ENCODE measurements around the gene LIF. TPM values are rescaled to one million over a fixed set of nuclear protein-coding genes. Genes with fewer than 3 reads are reported as not detected.
A peak's percentile ranks its signal among the peaks of the same experiment; 100 is the strongest.
"Not testable (repeated sequence)": the region's sequence is repeated elsewhere in the genome, so short reads cannot be mapped to it uniquely, and the experiment has no call there.

The LIF gene
- total RNA-seq, 1 donor from 2014 or later: 919 TPM

DNA sequence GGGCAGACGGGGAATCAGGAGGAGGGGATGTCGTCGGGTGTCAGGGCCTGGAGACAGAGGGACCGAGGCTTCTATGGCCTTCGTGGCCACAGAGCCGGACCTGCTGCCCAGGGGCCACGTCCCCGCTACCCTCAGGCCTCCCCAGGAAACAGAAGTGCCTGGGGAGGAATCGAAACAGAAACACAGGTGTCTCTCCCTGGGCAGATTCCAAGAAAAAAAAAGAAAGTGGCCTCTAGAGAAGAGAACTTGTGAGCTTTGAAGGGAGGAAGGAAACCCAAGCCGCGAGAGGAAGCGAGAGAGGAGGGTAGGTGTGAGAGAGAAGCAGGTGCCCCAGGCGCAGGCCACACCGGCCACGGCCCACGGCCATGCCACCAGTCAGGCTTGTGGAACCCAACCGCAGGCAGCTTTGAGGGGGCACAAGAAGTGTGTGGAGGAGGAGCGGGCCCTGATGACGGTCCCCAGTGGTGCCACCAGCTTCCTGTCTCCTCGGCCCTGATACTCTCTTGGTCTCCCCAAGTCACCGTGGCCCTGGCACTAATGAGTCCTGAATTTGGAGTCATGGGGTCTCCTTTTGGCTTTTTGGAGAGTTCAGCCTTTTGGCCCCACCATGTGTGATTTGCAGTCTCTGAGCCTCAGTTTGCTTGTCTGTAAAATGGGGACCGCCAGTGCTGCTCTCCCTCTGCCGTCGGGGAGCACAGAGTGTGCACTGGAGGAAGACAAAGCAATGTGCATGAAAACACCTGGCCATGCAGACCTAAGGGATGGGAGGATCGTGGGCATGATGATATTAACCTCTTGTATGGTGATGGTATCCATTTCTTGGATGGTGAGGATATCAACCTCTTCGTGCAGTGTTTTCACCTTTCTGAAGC lies 25.2 kb downstream of the LIF start:
- Mint-ChIP-seq H3K4me1 (ENCODE audit: low read depth) (peaks cover 60% of the 10 kb centered on the region), H3K9me3 (no peaks in the 10 kb centered on the region), H3K27ac (peak overlapping the region; percentile 80), H3K36me3 (ENCODE audit: low read depth) (no peaks in the 10 kb centered on the region), H3K4me3 (ENCODE audit: low read depth) (peak overlapping the region; percentile 18), H3K27me3 (ENCODE audit: low read depth) (no peaks in the 10 kb centered on the region)
- DNase-seq (ENCODE audit: low spot score): peak; percentile 56
- intact Hi-C loops (cut with micrococcal nuclease): loop anchor here (2.0 kb wide), 1 partner anchor 25 kb away; the partner anchor contains the start of gene LIF

DNA sequence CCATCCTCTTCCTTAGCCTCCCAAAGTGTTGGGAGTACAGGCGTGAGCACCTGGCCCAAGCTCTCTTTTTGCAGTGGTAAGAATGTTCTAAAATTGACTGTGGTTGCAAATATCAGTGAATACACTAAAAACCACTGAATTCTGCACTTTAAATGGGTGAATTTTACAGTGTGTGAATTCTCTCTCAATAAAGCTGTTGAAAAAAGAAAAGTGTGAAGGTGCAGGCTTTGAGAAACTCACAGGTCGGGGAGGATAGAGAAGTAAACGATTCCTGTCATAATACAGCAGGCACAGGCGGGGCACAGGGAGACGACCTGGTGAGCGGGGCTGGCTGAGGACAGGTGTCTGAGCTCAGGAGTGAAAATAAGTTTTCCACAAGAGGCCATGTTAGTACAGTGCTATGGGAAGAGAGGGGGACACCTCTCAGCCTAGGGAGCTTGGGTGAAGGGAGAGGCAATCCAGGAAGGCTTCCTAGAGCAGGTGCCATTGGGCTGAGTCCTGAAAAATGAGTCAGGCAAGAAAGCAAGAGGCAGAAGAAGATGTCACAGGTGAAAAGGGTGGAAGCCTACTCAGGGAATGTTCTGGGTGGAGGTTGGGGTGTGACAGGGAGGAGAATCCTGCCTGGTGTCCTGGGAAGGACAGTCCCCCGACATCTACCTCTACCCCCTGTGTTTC lies 26.1 kb downstream of the LIF start:
- H3K4me1 Mint-ChIP-seq (ENCODE audit: low read depth): peaks cover 58% of the 10 kb centered on the region
- intact Hi-C loops (cut with micrococcal nuclease): loop anchor here (2.0 kb wide), 1 partner anchor 26 kb away; the partner anchor contains the start of gene LIF
- peak overlapping the region; percentile 6 for H3K4me3 Mint-ChIP-seq (ENCODE audit: low read depth)
- H3K36me3 Mint-ChIP-seq (ENCODE audit: low read depth): no peaks in the 10 kb centered on the region
- no peaks in the 10 kb centered on the region for H3K9me3 Mint-ChIP-seq
- no peak for DNase-seq (ENCODE audit: low spot score)
- peak overlapping the region; percentile 80 for H3K27ac Mint-ChIP-seq
- no peaks in the 10 kb centered on the region for H3K27me3 Mint-ChIP-seq (ENCODE audit: low read depth)

DNA sequence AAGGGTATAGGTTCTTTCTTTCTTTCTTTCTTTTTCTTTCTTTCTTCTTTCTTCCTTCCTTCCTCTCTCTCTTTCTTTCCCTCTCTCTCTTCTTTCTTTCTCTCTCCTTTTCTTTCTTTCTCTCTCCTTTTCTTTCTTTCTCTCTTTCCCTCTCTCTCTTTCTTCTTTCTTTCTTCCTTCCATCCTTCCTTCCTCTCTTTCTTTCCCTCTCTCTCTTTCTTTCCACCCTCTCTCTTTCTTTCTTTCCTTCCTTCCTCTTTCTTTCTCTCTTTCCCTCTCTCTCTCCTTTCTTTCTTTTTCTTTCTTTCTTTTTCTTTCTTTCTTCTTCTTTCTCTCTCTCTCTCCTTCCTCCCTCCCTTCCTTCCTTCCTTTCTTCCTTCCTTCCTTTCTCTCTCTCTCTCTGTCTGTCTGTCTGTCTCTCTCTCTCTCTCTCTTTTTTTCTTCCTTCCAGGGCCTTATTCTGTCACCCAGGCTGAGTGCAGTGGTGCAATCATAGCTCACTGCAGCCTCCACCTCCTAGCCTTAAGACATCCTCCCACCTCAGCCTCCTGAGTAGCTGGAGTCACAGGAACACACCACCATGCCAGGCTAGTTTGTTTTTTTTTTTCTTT lies 26.8 kb downstream of the LIF start:
- no peaks in the 10 kb centered on the region for H3K36me3 Mint-ChIP-seq (ENCODE audit: low read depth)
- intact Hi-C loops (cut with micrococcal nuclease): loop anchor here (2.0 kb wide), 1 partner anchor 27 kb away; the partner anchor contains the start of gene LIF
- peak overlapping the region; percentile 80 for H3K27ac Mint-ChIP-seq
- DNase-seq (ENCODE audit: low spot score): no peak
- no peaks in the 10 kb centered on the region for H3K9me3 Mint-ChIP-seq
- H3K4me1 Mint-ChIP-seq (ENCODE audit: low read depth): peaks cover 61% of the 10 kb centered on the region
- H3K27me3 Mint-ChIP-seq (ENCODE audit: low read depth): no peaks in the 10 kb centered on the region
- no peak overlapping the region for H3K4me3 Mint-ChIP-seq (ENCODE audit: low read depth)

DNA sequence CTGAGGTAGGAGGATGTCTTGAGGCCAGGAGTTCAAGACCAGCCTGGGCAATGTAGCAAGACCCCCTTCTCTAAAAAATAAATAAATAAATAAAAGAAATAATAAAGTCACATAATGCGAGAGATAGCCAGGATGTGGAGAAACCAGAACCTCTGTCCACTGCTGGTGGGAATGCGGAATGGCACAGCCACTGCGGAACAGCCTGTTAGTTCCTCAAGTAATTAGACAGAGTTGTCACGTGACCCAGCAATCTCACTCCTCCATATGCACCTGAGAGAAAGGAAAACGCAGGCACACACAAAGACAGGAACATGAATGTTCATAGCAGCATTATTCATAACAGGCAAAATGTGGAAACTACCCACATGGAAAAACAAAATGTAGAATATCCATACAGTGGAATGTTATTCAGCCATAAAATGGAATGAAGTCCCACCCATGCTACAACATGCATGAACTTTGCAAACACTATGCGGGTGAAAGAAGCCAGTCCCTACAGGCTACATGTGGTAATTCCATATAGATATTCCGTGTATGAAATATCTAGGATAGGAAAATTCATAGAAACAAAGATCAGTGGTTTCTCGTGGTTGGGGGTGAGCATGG lies 27.4 kb downstream of the LIF start:
- H3K4me3 Mint-ChIP-seq (ENCODE audit: low read depth): no peak overlapping the region
- no peak for DNase-seq (ENCODE audit: low spot score)
- no peaks in the 10 kb centered on the region for H3K27me3 Mint-ChIP-seq (ENCODE audit: low read depth)
- H3K9me3 Mint-ChIP-seq: no peaks in the 10 kb centered on the region
- H3K27ac Mint-ChIP-seq: no peak overlapping the region
- H3K4me1 Mint-ChIP-seq (ENCODE audit: low read depth): peaks cover 66% of the 10 kb centered on the region
- no peaks in the 10 kb centered on the region for H3K36me3 Mint-ChIP-seq (ENCODE audit: low read depth)
- intact Hi-C loops (cut with micrococcal nuclease): no loop called here

GRCh38 chr22:30217698-30218560 lies 28.6 kb downstream of the LIF start:
- no peaks in the 10 kb centered on the region for H3K36me3 Mint-ChIP-seq (ENCODE audit: low read depth)
- no peak for DNase-seq (ENCODE audit: low spot score)
- intact Hi-C loops (cut with micrococcal nuclease): no loop called here
- H3K4me3 Mint-ChIP-seq (ENCODE audit: low read depth): no peak overlapping the region
- H3K27me3 Mint-ChIP-seq (ENCODE audit: low read depth): no peaks in the 10 kb centered on the region
- peaks cover 68% of the 10 kb centered on the region for H3K4me1 Mint-ChIP-seq (ENCODE audit: low read depth)
- no peak overlapping the region for H3K27ac Mint-ChIP-seq
- no peaks in the 10 kb centered on the region for H3K9me3 Mint-ChIP-seq

DNA sequence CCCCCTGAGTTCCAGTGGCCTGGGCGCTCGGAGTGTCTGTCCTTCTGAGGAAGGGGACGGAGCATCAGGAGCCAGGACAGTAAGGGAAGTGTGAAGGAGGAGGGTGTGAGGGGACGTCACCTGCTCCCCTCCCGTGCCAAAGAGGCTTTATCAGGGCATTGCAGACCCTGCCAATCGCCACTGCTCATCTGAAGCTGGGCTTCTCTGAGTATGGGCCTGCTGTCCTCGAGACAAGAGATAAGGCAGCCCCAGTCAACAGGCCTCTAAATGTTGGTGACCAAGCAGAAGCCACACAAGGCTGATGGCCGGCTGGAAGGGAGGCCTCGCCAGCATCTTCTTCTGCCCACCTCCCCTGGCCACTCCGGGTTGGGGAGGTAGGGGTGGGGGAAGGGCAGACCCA lies 29.8 kb downstream of the LIF start:
- intact Hi-C loops (cut with micrococcal nuclease): no loop called here
- H3K9me3 Mint-ChIP-seq: no peaks in the 10 kb centered on the region
- H3K4me1 Mint-ChIP-seq (ENCODE audit: low read depth): peaks cover 64% of the 10 kb centered on the region
- no peaks in the 10 kb centered on the region for H3K36me3 Mint-ChIP-seq (ENCODE audit: low read depth)
- DNase-seq (ENCODE audit: low spot score): no peak
- H3K27ac Mint-ChIP-seq: no peak overlapping the region
- H3K4me3 Mint-ChIP-seq (ENCODE audit: low read depth): no peak overlapping the region
- H3K27me3 Mint-ChIP-seq (ENCODE audit: low read depth): no peaks in the 10 kb centered on the region

- H3K27me3 Mint-ChIP-seq (ENCODE audit: low read depth): not testable (repeated sequence)
Measured at GRCh38 chr22:30216272-30216671, 30.3 kb downstream of the LIF start.

DNA sequence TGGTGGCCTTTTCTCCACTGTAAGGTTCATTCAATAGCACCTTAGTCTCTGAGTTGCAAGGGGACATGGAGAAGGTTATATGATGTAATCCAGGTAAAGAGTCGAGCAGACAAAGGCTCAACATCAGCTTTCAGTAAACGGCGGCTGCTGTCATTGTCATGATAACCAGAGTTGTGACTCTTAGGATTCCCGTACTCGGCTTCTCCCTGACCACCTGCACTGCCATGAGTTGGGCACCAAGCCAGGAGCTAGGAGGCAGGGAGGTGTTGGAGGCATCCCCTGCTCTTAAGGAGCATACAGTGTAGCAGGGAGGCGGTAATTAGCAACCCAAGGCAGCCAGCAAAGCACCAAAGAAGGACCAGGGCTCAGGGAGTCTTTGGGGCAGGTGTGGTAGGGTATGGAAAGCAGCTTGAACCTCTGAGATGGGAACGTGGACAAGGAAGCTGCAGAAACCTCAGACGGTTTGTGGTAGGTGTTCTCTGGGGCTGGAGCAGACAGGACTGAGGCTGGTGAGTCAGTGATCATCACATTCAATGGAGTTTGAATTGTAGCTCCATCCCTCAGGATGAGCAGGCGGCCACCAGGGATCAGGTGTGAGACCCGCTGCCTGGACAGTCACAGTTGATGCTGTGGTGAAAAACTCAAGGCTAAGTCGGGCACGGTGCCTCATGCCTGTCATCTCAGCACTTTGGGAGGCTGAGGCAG lies 31.7 kb downstream of the LIF start:
- no peak overlapping the region for H3K27ac Mint-ChIP-seq
- intact Hi-C loops (cut with micrococcal nuclease): loop anchor here (2.0 kb wide), 1 partner anchor 18 kb away; no protein-coding TSS in a partner anchor
- H3K4me3 Mint-ChIP-seq (ENCODE audit: low read depth): no peak overlapping the region
- H3K36me3 Mint-ChIP-seq (ENCODE audit: low read depth): no peaks in the 10 kb centered on the region
- no peaks in the 10 kb centered on the region for H3K9me3 Mint-ChIP-seq
- H3K4me1 Mint-ChIP-seq (ENCODE audit: low read depth): peaks cover 47% of the 10 kb centered on the region
- no peaks in the 10 kb centered on the region for H3K27me3 Mint-ChIP-seq (ENCODE audit: low read depth)
- no peak for DNase-seq (ENCODE audit: low spot score)

More at GRCh38 chr22:30216272-30216671, 30.3 kb downstream of the LIF start:
- peaks cover 59% of the 10 kb centered on the region for H3K4me1 Mint-ChIP-seq (ENCODE audit: low read depth)
- DNase-seq (ENCODE audit: low spot score); H3K9me3 Mint-ChIP-seq; H3K4me3 Mint-ChIP-seq (ENCODE audit: low read depth); H3K36me3 Mint-ChIP-seq (ENCODE audit: low read depth); H3K27ac Mint-ChIP-seq; intact Hi-C loops (cut with micrococcal nuclease): not testable (repeated sequence)

DNA sequence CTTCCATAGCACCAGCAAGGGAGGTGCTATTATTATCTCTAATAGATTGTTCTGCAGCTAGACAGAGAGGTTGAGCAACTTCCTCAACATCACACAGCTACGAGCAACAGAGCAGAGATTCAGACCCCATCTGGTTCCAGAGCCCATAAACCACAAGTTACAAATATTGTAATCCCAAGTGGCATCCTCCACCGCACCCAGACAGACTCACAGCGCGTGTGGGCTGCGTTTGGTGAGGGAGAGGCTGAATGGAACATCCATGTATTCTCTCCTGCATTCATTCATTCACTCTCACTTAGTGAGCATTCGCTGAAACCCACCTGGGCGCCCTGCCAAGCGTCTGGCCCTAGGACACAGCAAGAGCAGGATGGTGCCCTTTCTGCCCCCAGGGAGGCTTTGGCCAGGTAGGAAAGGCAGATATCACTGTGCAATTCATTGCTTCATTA lies 33.5 kb downstream of the LIF start:
- Mint-ChIP-seq H3K27ac (peak overlapping the region; percentile 80), H3K4me1 (ENCODE audit: low read depth) (peaks cover 48% of the 10 kb centered on the region), H3K36me3 (ENCODE audit: low read depth) (no peaks in the 10 kb centered on the region), H3K27me3 (ENCODE audit: low read depth) (no peaks in the 10 kb centered on the region), H3K9me3 (no peaks in the 10 kb centered on the region), H3K4me3 (ENCODE audit: low read depth) (no peak overlapping the region)
- no peak for DNase-seq (ENCODE audit: low spot score)
- intact Hi-C loops (cut with micrococcal nuclease): no loop called here

GRCh38 chr22:30212363-30212995 lies 34.1 kb downstream of the LIF start:
- Mint-ChIP-seq H3K36me3 (ENCODE audit: low read depth) (no peaks in the 10 kb centered on the region), H3K4me3 (ENCODE audit: low read depth) (no peak overlapping the region), H3K27ac (peak overlapping the region; percentile 80), H3K9me3 (no peaks in the 10 kb centered on the region), H3K27me3 (ENCODE audit: low read depth) (no peaks in the 10 kb centered on the region), H3K4me1 (ENCODE audit: low read depth) (peaks cover 45% of the 10 kb centered on the region)
- no peak for DNase-seq (ENCODE audit: low spot score)
- intact Hi-C loops (cut with micrococcal nuclease): no loop called here

- intact Hi-C loops (cut with micrococcal nuclease): no loop called here
- no peak overlapping the region for H3K27ac Mint-ChIP-seq
- H3K4me3 Mint-ChIP-seq (ENCODE audit: low read depth): no peak overlapping the region
- no peaks in the 10 kb centered on the region for H3K27me3 Mint-ChIP-seq (ENCODE audit: low read depth)
- H3K9me3 Mint-ChIP-seq: no peaks in the 10 kb centered on the region
- H3K36me3 Mint-ChIP-seq (ENCODE audit: low read depth): no peaks in the 10 kb centered on the region
- no peak for DNase-seq (ENCODE audit: low spot score)
- H3K4me1 Mint-ChIP-seq (ENCODE audit: low read depth): peaks cover 42% of the 10 kb centered on the region
Measured at GRCh38 chr22:30211124-30211820, 35.3 kb downstream of the LIF start.
